Stimulated activated memory B cell treated with anti-CD40 and anti-IgM and Interleukin-4, amounts not matched to agents 10 μg/mL and 1 μg/mL and 100 μg/mL, for 72 hours (primary cell): ENCODE data around the gene MAGI3.

Source experiments
- ATAC-seq: fragments of 150-1000 bp; cut with Tn5 transposase; 2 replicates; pipeline ENCODE4 v1.10.0; 2021
- H3K27ac Mint-ChIP-seq: one replicate; pipeline ENCODE4 v1.8.0; 2022; ENCODE audit warnings: mild to moderate bottlenecking, mixed read lengths
- H3K27me3 Mint-ChIP-seq: one replicate; pipeline ENCODE4 v1.8.0; 2022; ENCODE audit warnings: mixed read lengths
- H3K36me3 Mint-ChIP-seq: one replicate; pipeline ENCODE4 v1.8.0; 2022; ENCODE audit warnings: mixed read lengths
- H3K4me1 Mint-ChIP-seq: one replicate; pipeline ENCODE4 v1.8.0; 2022; ENCODE audit warnings: mixed read lengths
- H3K4me3 Mint-ChIP-seq: one replicate; pipeline ENCODE4 v1.8.0; 2022; ENCODE audit warnings: mild to moderate bottlenecking, moderate library complexity, mixed read lengths
- H3K9me3 Mint-ChIP-seq: one replicate; pipeline ENCODE4 v1.8.0; 2022; ENCODE audit warnings: mixed read lengths

Gene MAGI3

DNA sequence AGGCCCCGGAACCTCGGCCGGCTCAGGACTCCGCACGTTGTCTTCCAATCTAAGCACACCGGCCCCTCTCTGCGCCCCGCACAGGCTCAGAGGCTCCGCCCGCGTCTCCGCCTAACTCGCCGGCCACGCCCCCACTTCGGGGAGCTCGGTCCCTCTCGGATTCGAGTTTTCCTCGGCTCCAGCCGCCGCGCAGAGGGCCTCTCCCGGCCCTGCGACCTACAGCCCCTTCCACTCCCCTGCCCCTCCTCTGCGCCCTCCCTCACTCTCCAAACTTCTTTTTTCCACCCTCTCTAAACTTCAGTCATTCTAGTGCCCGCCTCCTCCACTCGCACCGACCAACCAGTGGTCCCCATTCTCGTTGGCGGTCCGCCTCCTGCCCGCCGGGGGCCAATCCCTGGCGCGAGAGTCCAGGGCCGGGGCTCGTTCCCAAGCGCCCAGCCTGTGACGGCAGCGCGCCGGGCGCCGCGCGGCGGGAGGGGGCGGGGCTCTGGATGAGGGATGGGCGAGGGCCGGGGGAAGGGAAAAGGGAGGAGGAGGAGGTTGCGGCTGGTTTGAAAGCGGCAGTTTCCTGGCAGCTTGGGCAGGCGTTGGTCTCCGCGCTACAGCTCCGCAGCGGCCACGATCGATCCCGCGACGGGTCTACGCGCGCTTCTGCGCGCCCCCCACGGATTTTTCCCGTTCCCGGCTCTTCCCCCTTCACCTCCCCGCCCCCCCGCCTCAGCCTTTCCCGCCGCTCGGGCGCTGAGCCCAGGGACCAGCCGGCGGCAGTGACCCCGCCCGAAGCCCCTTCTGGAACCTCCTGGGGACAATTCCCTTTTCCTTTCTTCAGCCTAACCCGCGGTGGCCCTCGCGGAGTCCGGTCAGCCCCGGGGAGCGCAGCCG lies at the start of gene MAGI3:
Gene MAGI3, plus strand, starts transcription at position 563 of the 882 bp plus-strand sequence. CDS start 519 bp downstream, outside the sequence.
- Mint-ChIP-seq H3K4me1 (peaks cover 29% of the 10 kb centered on the region), H3K4me3 (peak within 1 kb of the TSS; percentile 82), H3K36me3 (no peaks in the 10 kb centered on the region), H3K9me3 (no peaks in the 10 kb centered on the region), H3K27ac (peak within 1 kb of the TSS; percentile 46), H3K27me3 (peaks cover 20% of the 10 kb centered on the region)
- peak; percentile 99 for ATAC-seq

DNA sequence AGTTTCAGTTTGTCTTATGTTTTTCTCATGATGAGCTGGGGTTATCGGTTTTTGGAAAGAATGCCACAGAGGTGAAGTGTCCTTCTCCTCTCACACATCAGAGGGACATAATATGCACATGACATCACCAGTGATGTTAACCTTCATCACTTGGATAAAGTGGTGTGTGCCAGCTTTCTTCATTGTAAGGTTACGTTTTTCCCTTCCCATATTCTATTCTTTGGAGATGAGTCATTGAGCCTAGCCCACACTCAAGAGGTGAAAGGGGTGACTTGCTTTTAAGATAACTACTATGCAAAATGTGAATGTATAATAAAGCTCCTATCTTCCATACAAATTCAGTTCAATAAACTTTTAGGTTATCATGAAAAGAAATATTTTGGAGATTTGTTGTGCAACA lies 36.7 kb upstream of the MAGI3 start:
- no peak for ATAC-seq
- H3K27me3 Mint-ChIP-seq = peaks cover 25% of the 10 kb centered on the region
- H3K36me3 Mint-ChIP-seq = no peaks in the 10 kb centered on the region
- H3K9me3 Mint-ChIP-seq = no peaks in the 10 kb centered on the region
- H3K4me3 Mint-ChIP-seq = no peak overlapping the region
- no peaks in the 10 kb centered on the region for H3K4me1 Mint-ChIP-seq
- H3K27ac Mint-ChIP-seq = no peak overlapping the region

DNA sequence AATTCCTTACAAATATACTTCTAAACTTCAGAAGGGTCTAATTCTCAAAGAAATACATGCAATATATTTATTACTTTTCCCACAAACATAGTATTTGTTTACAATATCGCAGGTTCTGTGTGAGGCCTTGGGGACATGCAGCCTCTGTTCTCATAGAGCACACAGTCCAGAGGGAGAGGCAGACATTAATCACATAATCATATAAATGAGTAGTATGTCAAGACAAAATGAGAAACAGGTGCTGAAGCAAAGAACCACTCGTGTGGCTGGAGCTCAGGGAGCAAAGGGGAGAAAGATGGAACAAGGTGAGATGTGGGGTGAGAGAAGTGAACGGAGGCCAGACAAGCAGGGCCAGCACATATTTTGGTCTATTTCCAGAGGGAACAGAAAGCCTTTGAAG lies 26.4 kb upstream of the MAGI3 start:
- Mint-ChIP-seq H3K27ac (no peak overlapping the region), H3K27me3 (no peaks in the 10 kb centered on the region), H3K4me1 (no peaks in the 10 kb centered on the region), H3K9me3 (no peaks in the 10 kb centered on the region), H3K36me3 (no peaks in the 10 kb centered on the region), H3K4me3 (no peak overlapping the region)
- no peak for ATAC-seq

DNA sequence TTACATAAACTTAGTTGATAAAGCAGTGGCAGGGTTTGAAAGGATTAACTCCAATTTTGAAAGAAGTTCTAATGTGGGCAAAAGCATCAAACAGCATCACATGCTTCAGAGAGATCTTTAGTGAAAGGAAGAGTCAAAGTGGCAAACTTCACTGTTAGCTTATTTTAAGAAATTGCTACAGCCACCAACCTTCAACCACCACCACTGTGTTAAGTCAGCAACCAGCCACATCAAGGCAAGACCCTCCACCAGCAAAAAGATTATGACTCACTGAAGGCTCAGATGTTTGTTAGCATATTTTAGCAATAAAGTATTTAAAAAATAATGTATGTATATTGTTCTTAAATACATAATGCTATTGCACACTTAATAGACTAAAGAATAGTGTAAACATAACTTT lies 21.3 kb upstream of the MAGI3 start:
- peaks cover 11% of the 10 kb centered on the region for H3K27me3 Mint-ChIP-seq
- H3K4me1 Mint-ChIP-seq = no peaks in the 10 kb centered on the region
- no peaks in the 10 kb centered on the region for H3K9me3 Mint-ChIP-seq
- ATAC-seq = no peak
- H3K4me3 Mint-ChIP-seq = no peak overlapping the region
- H3K36me3 Mint-ChIP-seq = no peaks in the 10 kb centered on the region
- H3K27ac Mint-ChIP-seq = no peak overlapping the region

DNA sequence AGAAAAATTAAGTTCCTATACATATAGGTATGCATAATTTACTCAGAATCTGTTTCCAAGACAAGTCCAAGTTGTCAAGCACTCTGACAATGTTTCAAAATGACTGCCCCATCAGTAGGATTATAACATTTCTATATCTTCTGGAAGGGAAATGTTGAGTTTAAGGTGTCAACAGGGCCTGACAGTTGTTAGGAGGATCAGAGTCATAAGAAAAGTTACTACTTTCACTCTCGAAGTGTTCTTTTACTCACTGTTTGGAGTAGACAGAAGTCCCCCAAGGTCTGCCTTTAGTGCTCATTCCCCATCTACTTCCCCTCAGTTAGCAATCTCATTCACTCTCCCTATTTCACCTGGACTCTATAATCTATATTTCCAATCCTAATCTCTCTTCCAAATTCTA lies 20.6 kb upstream of the MAGI3 start:
- no peak for ATAC-seq
- no peak overlapping the region for H3K4me3 Mint-ChIP-seq
- no peaks in the 10 kb centered on the region for H3K4me1 Mint-ChIP-seq
- H3K27me3 Mint-ChIP-seq = peaks cover 11% of the 10 kb centered on the region
- H3K27ac Mint-ChIP-seq = no peak overlapping the region
- H3K9me3 Mint-ChIP-seq = no peaks in the 10 kb centered on the region
- no peaks in the 10 kb centered on the region for H3K36me3 Mint-ChIP-seq

DNA sequence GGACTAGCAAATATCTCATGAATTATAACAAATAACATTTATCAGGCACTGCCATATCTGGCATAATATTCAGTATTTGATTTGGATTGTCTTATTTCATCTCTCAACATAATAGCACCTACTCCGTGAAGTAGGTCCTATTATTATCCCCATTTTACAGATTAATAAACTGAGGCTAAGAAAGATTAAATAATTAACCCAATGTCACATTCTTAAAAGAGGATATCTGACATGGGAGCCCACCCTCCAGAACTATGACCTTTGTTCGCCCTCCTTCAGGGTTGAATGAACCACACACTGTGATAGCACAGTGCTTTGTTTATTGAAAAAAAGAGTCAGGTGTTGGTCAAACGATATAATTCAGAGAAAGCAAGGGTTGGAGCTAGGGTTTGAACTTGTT lies 19.4 kb upstream of the MAGI3 start:
- no peaks in the 10 kb centered on the region for H3K36me3 Mint-ChIP-seq
- no peak for ATAC-seq
- H3K27ac Mint-ChIP-seq = no peak overlapping the region
- H3K27me3 Mint-ChIP-seq = peaks cover 11% of the 10 kb centered on the region
- no peak overlapping the region for H3K4me3 Mint-ChIP-seq
- H3K4me1 Mint-ChIP-seq = no peaks in the 10 kb centered on the region
- no peaks in the 10 kb centered on the region for H3K9me3 Mint-ChIP-seq

DNA sequence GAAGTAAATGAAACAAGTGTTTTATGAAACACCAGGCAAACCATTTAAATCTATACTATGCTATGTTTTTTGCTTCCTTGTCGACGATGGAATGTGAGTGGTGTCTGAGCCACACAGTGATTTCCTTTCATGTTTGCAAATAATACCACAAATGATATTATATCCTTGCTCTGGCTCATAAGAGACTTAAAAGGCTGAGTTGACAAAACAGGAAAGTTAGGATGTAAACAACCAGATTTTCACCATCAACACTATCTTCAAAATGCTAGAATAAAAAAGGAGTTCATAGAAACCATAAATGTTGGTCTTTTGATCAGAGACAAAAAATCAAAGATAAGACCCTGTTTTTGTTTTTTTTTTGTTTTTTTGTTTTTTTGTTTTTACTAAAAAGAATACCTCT lies 17.8 kb upstream of the MAGI3 start:
- Mint-ChIP-seq H3K9me3 (no peaks in the 10 kb centered on the region), H3K27me3 (peaks cover 20% of the 10 kb centered on the region), H3K4me3 (no peak overlapping the region), H3K4me1 (no peaks in the 10 kb centered on the region), H3K27ac (no peak overlapping the region), H3K36me3 (no peaks in the 10 kb centered on the region)
- ATAC-seq = no peak

DNA sequence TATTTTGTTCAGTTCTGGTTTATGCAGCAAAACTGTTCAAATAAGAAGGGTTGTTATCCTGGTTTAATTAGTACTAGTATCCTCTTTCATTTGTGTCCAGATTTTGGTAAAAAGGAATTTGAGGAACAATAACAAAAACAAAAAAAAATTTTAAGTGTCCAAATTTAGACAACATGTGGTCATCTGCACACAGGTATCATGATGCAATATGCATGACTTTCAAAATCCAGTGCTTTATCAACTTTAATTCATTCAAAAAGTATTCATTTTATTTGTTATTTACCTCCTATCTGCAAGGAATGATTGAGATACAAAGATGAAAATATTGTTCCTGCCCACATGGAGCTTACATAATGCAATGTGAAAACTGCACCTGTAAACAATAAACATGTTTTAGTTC lies 16.7 kb upstream of the MAGI3 start:
- Mint-ChIP-seq H3K36me3 (no peaks in the 10 kb centered on the region), H3K4me3 (no peak overlapping the region), H3K27me3 (peaks cover 20% of the 10 kb centered on the region), H3K27ac (no peak overlapping the region), H3K4me1 (no peaks in the 10 kb centered on the region), H3K9me3 (no peaks in the 10 kb centered on the region)
- ATAC-seq = no peak

DNA sequence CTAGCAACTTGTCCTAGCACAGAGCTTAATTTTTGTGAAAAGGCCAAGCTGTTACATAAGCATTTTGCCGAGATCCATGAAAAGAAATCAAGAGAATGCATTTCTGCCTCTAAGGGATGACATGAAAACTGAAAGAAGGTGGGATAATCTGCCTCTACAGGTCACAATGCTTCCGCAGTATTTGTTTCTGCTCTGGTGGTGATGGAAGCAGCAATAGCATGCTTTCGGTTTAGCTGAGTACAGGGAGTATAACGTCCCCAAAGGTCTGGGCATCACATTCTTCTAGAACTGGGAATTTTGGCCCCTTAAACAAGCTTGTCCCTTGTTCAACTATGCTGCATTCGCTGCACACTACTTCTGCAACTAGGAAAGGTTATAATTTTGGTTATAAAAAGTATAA lies 14.4 kb upstream of the MAGI3 start:
- Mint-ChIP-seq H3K27ac (no peak overlapping the region), H3K27me3 (peaks cover 17% of the 10 kb centered on the region), H3K36me3 (no peaks in the 10 kb centered on the region), H3K9me3 (no peaks in the 10 kb centered on the region), H3K4me1 (no peaks in the 10 kb centered on the region), H3K4me3 (no peak overlapping the region)
- ATAC-seq = no peak

DNA sequence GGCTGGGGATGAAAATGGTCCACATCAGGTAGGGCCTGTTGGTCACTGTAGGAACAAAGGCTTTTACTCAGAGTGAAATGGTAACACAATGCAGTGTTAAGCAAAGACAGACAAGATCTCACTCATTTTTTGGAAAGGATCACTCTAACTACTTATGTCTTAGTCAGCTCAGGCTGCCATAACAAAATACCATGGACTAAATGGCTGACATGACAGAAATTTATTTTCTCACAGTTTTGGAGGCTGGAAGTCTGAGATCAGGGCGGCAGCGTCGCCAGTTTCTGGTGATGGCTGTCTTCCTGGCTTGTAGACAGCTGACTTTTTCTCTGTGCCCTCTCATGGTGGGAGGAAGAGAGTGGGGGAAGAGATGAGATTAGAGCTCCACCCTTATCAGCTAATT lies 10.2 kb upstream of the MAGI3 start:
- Mint-ChIP-seq H3K27ac (no peak overlapping the region), H3K36me3 (no peaks in the 10 kb centered on the region), H3K4me1 (no peaks in the 10 kb centered on the region), H3K27me3 (peaks cover 9% of the 10 kb centered on the region), H3K9me3 (no peaks in the 10 kb centered on the region), H3K4me3 (no peak overlapping the region)
- no peak for ATAC-seq

DNA sequence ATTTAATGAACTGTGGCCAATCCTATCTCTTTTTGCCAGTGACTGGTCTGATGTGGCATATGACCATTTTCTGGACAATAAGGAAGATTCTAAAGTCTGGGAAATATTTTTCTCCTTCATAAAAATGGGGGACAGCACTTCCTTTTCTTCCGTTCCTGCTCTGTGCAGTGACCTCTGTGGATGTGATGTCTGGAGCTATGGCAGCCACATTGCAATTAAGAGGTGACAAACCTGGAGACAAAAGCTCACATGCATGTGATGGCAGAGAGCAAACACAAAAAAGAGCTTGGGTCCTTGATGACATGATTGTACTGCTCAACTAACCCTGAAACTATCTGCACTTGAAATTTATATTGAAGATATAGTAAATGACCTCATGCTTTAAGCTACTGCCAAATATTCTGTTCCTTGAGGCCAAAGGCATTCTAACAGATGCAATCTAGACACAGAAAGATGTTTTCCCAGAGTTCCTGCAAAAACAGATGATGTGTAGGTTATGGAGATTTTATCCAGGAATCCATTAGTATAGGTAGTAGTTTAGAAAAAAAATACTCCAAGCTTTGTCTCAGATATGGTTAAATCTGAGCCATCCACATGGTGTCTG lies 2.2 kb upstream of the MAGI3 start:
- no peak overlapping the region for H3K4me3 Mint-ChIP-seq
- no peak overlapping the region for H3K27ac Mint-ChIP-seq
- no peaks in the 10 kb centered on the region for H3K36me3 Mint-ChIP-seq
- peaks cover 20% of the 10 kb centered on the region for H3K27me3 Mint-ChIP-seq
- H3K9me3 Mint-ChIP-seq = no peaks in the 10 kb centered on the region
- H3K4me1 Mint-ChIP-seq = peaks cover 29% of the 10 kb centered on the region
- no peak for ATAC-seq

DNA sequence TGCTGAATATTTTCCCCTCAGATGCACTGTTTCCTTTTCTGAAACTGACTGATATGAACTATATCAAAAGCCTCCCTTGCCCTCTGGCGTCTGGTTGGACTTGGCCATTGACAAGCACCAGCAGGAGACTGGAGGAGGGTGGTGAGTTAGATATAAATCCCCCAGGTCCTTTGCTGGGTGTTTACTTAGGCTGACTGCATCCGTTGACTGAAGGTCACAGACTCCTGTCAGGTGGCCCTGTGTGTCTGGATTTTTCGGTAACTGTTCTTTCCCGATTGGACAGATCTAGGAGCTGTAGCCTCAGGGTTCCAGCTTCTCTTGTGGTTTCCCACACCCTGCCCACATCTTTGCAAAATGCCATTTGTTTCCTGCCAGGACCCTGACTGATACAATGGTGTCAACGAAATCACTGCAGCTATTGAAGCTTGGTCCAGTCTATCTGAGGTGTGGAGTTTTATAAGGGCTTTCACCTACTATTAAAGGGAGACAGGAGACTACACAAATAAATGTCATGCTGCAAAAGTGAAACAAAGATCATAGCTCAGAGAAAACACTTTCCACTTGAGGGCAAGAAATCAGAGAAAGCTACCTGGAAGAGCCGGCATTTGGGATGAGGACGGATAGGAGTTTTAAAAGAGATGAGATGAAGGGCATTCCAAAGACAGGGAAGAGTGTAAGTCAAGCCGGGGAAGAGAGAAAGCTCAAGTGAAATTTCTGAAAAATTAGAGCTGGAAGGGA lies 1.5 kb upstream of the MAGI3 start:
- Mint-ChIP-seq H3K4me1 (peaks cover 29% of the 10 kb centered on the region), H3K9me3 (no peaks in the 10 kb centered on the region), H3K36me3 (no peaks in the 10 kb centered on the region), H3K4me3 (peak overlapping the region; percentile 82), H3K27ac (peak overlapping the region; percentile 46), H3K27me3 (peaks cover 20% of the 10 kb centered on the region)
- ATAC-seq = no peak

DNA sequence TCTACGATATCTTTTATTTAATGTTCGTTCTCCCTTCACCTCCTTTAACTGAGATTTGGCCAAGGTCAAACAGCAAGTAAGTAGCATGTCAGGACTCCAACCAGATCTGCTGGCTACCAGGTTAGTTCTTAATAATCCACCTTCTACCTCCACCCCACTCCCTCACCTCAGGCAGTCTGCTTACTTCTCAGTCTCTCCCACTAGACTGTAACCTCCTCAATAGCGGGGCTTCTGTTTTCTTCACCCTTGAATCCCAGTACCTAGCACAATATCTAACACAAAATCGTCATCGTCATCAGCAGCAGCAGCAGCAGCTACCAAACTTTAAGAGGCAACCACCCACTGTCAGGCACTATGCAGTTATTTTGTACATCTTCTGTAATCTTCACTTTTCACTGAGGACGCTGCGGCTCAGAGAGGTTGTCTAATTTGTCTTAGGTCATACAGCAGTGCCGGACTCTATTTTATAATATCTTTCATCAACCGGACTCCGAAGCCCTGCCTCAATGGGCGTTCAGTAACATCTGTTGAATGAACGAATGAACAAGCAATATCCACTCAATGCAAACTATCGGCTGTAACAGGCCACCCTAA lies 859 bp upstream of the MAGI3 start:
- peaks cover 20% of the 10 kb centered on the region for H3K27me3 Mint-ChIP-seq
- ATAC-seq = no peak
- peaks cover 29% of the 10 kb centered on the region for H3K4me1 Mint-ChIP-seq
- H3K9me3 Mint-ChIP-seq = no peaks in the 10 kb centered on the region
- no peaks in the 10 kb centered on the region for H3K36me3 Mint-ChIP-seq
- peak overlapping the region; percentile 46 for H3K27ac Mint-ChIP-seq
- peak overlapping the region; percentile 82 for H3K4me3 Mint-ChIP-seq

DNA sequence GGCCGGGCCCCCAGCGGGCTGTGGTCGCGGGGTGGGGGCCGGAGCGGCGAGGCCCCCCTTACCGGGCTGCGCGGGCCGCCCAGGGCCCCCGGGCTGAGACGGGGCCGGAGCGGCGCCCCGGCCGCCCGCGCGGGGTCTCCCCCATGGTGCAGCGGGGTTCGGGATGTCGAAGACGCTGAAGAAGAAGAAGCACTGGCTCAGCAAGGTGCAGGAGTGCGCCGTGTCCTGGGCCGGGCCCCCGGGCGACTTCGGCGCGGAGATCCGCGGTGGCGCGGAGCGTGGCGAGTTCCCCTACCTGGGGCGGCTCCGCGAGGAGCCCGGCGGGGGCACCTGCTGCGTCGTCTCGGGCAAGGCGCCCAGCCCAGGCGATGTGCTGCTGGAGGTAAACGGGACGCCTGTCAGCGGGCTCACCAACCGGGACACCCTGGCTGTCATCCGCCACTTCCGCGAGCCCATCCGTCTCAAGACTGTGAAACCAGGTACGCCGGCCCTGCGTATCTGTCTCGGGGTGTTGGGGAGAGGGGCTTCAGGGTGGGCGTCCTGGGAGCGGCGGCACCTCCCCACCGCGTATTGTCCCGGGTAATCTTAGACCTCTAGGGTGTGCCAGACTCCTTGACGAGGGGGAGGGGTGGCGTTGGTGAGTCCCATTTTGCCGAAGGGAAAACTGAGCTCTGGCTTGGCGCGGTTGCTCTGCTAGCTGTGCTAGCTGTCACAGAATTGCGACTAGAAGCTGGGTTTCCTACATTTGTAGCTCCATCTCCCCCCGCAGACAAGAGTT lies 745 bp downstream of the MAGI3 start:
- no peaks in the 10 kb centered on the region for H3K9me3 Mint-ChIP-seq
- peak overlapping the region; percentile 82 for H3K4me3 Mint-ChIP-seq
- peaks cover 25% of the 10 kb centered on the region for H3K27me3 Mint-ChIP-seq
- ATAC-seq = peak; percentile 32
- no peaks in the 10 kb centered on the region for H3K36me3 Mint-ChIP-seq
- H3K4me1 Mint-ChIP-seq = peaks cover 29% of the 10 kb centered on the region
- peak overlapping the region; percentile 46 for H3K27ac Mint-ChIP-seq
